ENCODE measurements around the gene KRT6B. TPM values are rescaled to one million over a fixed set of nuclear protein-coding genes. Genes with fewer than 3 reads are reported as not detected.

The KRT6B gene
- polyA plus RNA-seq, 1 donor from 2014 or later = not detected

DNA sequence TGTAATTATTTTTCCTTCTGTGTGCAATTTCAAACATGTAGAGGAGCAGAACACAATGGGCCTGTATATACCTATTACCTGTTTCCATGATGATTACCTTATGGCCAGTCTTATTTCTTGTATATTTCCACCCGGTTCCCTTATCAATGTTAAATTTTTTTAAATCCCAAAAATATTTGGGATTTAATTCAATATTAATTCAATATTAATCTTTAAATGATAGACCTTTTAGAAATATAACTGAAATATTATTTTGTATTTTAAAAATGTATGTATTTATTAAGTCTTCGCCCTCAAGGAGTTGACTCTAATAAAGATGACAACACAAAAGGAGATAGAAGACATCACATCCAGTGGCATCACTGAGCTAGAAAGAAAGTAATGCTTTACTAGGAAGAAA lies 22.3 kb upstream of the KRT6B start:
- H3K27ac ChIP-seq (ENCODE audit: low read length) = no peak overlapping the region
- no peaks in the 10 kb centered on the region for H3K9me3 ChIP-seq (ENCODE audit: low read length)
- H3K9me2 ChIP-seq (ENCODE audit: insufficient read depth, low read length) = no peaks in the 10 kb centered on the region
- H3K4me2 ChIP-seq (ENCODE audit: low read length) = no peak overlapping the region
- no peak overlapping the region for H2AFZ ChIP-seq (ENCODE audit: low read depth, low read length)
- no peaks in the 10 kb centered on the region for H3F3A ChIP-seq (ENCODE audit: insufficient read depth, low read length, poor library complexity, severe bottlenecking)
- H3K9ac ChIP-seq (ENCODE audit: low read length) = no peak overlapping the region
- H4K20me1 ChIP-seq (ENCODE audit: insufficient read depth) = no peaks in the 10 kb centered on the region
- no peaks in the 10 kb centered on the region for H3K79me2 ChIP-seq (replicated peaks; ENCODE audit: insufficient read depth, low read length)
- TF ChIP-seq EP300 (conservative IDR thresholded peaks at IDR 0.05; ENCODE audit: poor library complexity, severe bottlenecking) (no peak), EZH2 (IDR thresholded peaks at IDR 0.05; ENCODE audit: borderline replicate concordance, insufficient read depth, low read length, poor library complexity, severe bottlenecking) (no peak), TAF1 (IDR thresholded peaks at IDR 0.05; ENCODE audit: low read depth) (no peak), RAD21 (conservative IDR thresholded peaks at IDR 0.05) (no peak)
- no peak overlapping the region for H3K4me3 ChIP-seq (ENCODE audit: low read length)
- H3K27me3 ChIP-seq (ENCODE audit: insufficient read depth, low read depth, low read length) = no peaks in the 10 kb centered on the region
- H3K36me3 ChIP-seq (ENCODE audit: insufficient read depth, low read length) = no peaks in the 10 kb centered on the region

DNA sequence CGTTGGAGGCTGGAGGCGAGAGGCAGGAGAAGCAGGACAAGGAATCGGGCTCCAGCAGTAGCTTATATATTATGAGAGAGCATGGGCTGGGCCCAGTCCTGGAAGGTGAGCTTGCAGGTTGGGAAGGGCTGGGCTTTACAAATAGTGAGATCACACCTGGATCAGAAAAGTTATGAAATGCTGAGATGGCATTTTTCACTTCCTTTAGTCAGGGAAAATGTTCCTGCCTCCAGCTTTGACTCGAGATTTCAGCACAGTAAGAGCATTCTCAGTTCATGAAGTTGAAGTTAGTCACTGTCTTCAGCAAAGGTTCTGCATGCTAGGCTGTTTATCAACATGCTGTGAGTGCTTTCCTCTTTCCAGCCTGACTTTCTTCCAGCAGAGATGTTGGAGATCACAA lies 21.8 kb upstream of the KRT6B start, which contains the start of gene KRT6C:
KRT6C (minus strand) TSS at position 38 of the 400 bp plus-strand sequence. CDS start 68 bp downstream, outside the sequence.
- H2AFZ ChIP-seq (ENCODE audit: low read depth, low read length) = no peak within 1 kb of the TSS
- no peak within 1 kb of the TSS for H3K9ac ChIP-seq (ENCODE audit: low read length)
- no peaks in the 10 kb centered on the region for H3K36me3 ChIP-seq (ENCODE audit: insufficient read depth, low read length)
- H4K20me1 ChIP-seq (ENCODE audit: insufficient read depth) = no peaks in the 10 kb centered on the region
- no peaks in the 10 kb centered on the region for H3K79me2 ChIP-seq (replicated peaks; ENCODE audit: insufficient read depth, low read length)
- TF ChIP-seq TAF1 (IDR thresholded peaks at IDR 0.05; ENCODE audit: low read depth) = no peak
- TF ChIP-seq SMC3 (conservative IDR thresholded peaks at IDR 0.05; ENCODE audit: poor library complexity) = no peak
- TF ChIP-seq, protein P1, sequence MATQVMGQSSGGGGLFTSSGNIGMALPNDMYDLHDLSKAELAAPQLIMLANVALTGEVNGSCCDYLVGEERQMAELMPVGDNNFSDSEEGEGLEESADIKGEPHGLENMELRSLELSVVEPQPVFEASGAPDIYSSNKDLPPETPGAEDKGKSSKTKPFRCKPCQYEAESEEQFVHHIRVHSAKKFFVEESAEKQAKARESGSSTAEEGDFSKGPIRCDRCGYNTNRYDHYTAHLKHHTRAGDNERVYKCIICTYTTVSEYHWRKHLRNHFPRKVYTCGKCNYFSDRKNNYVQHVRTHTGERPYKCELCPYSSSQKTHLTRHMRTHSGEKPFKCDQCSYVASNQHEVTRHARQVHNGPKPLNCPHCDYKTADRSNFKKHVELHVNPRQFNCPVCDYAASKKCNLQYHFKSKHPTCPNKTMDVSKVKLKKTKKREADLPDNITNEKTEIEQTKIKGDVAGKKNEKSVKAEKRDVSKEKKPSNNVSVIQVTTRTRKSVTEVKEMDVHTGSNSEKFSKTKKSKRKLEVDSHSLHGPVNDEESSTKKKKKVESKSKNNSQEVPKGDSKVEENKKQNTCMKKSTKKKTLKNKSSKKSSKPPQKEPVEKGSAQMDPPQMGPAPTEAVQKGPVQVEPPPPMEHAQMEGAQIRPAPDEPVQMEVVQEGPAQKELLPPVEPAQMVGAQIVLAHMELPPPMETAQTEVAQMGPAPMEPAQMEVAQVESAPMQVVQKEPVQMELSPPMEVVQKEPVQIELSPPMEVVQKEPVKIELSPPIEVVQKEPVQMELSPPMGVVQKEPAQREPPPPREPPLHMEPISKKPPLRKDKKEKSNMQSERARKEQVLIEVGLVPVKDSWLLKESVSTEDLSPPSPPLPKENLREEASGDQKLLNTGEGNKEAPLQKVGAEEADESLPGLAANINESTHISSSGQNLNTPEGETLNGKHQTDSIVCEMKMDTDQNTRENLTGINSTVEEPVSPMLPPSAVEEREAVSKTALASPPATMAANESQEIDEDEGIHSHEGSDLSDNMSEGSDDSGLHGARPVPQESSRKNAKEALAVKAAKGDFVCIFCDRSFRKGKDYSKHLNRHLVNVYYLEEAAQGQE (IDR thresholded peaks at IDR 0.05; ENCODE audit: borderline replicate concordance) = no peak
- no peak for TF ChIP-seq MXI1 (conservative IDR thresholded peaks at IDR 0.05; ENCODE audit: poor library complexity, severe bottlenecking)
- TF ChIP-seq POLR2AphosphoS5 (IDR thresholded peaks at IDR 0.05) = no peak
- TF ChIP-seq, protein P2, sequence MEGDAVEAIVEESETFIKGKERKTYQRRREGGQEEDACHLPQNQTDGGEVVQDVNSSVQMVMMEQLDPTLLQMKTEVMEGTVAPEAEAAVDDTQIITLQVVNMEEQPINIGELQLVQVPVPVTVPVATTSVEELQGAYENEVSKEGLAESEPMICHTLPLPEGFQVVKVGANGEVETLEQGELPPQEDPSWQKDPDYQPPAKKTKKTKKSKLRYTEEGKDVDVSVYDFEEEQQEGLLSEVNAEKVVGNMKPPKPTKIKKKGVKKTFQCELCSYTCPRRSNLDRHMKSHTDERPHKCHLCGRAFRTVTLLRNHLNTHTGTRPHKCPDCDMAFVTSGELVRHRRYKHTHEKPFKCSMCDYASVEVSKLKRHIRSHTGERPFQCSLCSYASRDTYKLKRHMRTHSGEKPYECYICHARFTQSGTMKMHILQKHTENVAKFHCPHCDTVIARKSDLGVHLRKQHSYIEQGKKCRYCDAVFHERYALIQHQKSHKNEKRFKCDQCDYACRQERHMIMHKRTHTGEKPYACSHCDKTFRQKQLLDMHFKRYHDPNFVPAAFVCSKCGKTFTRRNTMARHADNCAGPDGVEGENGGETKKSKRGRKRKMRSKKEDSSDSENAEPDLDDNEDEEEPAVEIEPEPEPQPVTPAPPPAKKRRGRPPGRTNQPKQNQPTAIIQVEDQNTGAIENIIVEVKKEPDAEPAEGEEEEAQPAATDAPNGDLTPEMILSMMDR (IDR thresholded peaks at IDR 0.05; ENCODE audit: poor library complexity, severe bottlenecking) = no peak
- no peak for TF ChIP-seq EZH2 (IDR thresholded peaks at IDR 0.05; ENCODE audit: borderline replicate concordance, insufficient read depth, low read length, poor library complexity, severe bottlenecking)
- no peak for TF ChIP-seq RAD21 (conservative IDR thresholded peaks at IDR 0.05)
- no peak for TF ChIP-seq EP300 (conservative IDR thresholded peaks at IDR 0.05; ENCODE audit: poor library complexity, severe bottlenecking)
- H3K9me2 ChIP-seq (ENCODE audit: insufficient read depth, low read length) = no peaks in the 10 kb centered on the region
- no peak within 1 kb of the TSS for H3K27ac ChIP-seq (ENCODE audit: low read length)
- no peak within 1 kb of the TSS for H3K4me2 ChIP-seq (ENCODE audit: low read length)
- H3K4me3 ChIP-seq (ENCODE audit: low read length) = no peak within 1 kb of the TSS
- H3K27me3 ChIP-seq (ENCODE audit: insufficient read depth, low read depth, low read length) = no peaks in the 10 kb centered on the region
- H3F3A ChIP-seq (ENCODE audit: insufficient read depth, low read length, poor library complexity, severe bottlenecking) = no peaks in the 10 kb centered on the region
- no peaks in the 10 kb centered on the region for H3K9me3 ChIP-seq (ENCODE audit: low read length)
